ENCODE data around the gene DMD. TPM values are rescaled to one million over a fixed set of nuclear protein-coding genes. Genes with fewer than 3 reads are reported as not detected.

Gene DMD
- total RNA-seq, result 25.6 and 33.7 TPM in 2 replicates

GRCh38 chrX:33211356-33212260 is at the start of gene DMD:
Gene DMD (minus strand): TSS chrX:33211549. CDS start chrX:33211312, 237 bp downstream.

GRCh38 chrX:31071725-31072124 is 2139.6 kb downstream of the DMD start, which contains the start of gene FTHL17:
Gene FTHL17 (minus strand): TSS chrX:31072041. CDS start chrX:31071953, 88 bp downstream.

